ENCODE results near the gene SLIT3. TPM values are rescaled to one million over a fixed set of nuclear protein-coding genes. Genes with fewer than 3 reads are reported as not detected.

SLIT3 gene
- total and polyA plus RNA-seq, 8 donors = 1.2 to 24.5 (median 8.6) TPM

DNA sequence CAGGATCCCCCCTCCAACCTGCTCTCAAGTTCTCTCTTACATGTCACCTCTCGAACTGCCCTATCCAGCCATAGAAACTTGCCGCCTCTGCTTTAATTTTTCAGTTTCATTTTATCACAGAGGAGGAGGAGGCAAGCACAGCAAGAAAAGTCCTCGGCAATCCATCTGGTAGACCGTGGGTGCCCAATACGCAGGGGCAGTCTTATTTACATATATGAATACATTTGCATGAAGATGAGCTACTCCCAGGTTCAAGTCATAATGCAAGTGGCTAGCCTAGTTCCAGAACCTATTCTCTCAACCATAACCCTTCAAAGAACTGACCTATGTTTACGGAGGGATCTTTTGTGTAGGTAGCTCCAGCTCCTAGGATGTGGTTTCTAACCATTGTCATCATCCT, 498.6 kb downstream of the SLIT3 start:
- no peaks in the 10 kb centered on the region for H3K9me3 ChIP-seq
- intact Hi-C loops (cut with DNase I; ENCODE audit: low total_unique reads) = no loop called here
- DNase-seq = no peak
- peaks cover 0 to 6% (median 3%) of the 10 kb centered on the region in 4 donors for H3K36me3 ChIP-seq
- no peaks in the 10 kb centered on the region for H3K27me3 ChIP-seq
- H3K27ac ChIP-seq = no peak overlapping the region
- WGBS, 5 donors = 86 to 92% (median 88%) methylated on average over 6 of the region's 6 CpGs
- TF ChIP-seq, protein P1, sequence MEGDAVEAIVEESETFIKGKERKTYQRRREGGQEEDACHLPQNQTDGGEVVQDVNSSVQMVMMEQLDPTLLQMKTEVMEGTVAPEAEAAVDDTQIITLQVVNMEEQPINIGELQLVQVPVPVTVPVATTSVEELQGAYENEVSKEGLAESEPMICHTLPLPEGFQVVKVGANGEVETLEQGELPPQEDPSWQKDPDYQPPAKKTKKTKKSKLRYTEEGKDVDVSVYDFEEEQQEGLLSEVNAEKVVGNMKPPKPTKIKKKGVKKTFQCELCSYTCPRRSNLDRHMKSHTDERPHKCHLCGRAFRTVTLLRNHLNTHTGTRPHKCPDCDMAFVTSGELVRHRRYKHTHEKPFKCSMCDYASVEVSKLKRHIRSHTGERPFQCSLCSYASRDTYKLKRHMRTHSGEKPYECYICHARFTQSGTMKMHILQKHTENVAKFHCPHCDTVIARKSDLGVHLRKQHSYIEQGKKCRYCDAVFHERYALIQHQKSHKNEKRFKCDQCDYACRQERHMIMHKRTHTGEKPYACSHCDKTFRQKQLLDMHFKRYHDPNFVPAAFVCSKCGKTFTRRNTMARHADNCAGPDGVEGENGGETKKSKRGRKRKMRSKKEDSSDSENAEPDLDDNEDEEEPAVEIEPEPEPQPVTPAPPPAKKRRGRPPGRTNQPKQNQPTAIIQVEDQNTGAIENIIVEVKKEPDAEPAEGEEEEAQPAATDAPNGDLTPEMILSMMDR (IDR thresholded peaks at IDR 0.05) = no peak
- no peak for TF ChIP-seq EP300 (IDR thresholded peaks at IDR 0.05)
- TF ChIP-seq POLR2AphosphoS5 (IDR thresholded peaks at IDR 0.05) = no peak
- TF ChIP-seq POLR2A (IDR thresholded peaks at IDR 0.05) = no peak
- H3K4me1 ChIP-seq = no peaks in the 10 kb centered on the region
- no peak overlapping the region for H3K4me3 ChIP-seq

DNA sequence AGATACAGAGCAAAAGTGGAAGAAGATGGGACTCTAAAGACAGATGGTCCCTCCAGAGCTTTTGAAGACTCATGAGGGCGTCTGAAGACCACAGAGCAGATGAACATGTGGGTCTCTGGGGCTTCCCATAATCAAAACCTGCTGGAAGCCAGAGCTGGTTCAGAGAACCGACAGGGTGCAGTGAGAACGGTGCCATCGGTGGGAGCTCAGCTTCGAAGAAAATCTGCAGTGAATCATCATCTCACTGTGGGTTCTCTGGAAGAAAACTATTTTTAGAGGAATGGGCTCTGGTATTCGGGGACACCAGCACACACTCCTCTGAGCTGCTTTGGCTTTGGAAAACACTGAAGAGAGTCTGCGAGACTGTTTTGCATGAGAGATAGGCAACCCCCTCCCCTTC, 499.4 kb downstream of the SLIT3 start:
- no peak overlapping the region for H3K4me3 ChIP-seq
- H3K27ac ChIP-seq = no peak overlapping the region
- 80 to 90% (median 85%) methylated on average over 7 of the region's 7 CpGs for WGBS, 5 donors
- H3K27me3 ChIP-seq = no peaks in the 10 kb centered on the region
- no peaks in the 10 kb centered on the region for H3K4me1 ChIP-seq
- DNase-seq = no peak
- H3K9me3 ChIP-seq = no peaks in the 10 kb centered on the region
- TF ChIP-seq POLR2AphosphoS5 (IDR thresholded peaks at IDR 0.05) (no peak), POLR2A (IDR thresholded peaks at IDR 0.05) (no peak), EP300 (IDR thresholded peaks at IDR 0.05) (no peak)
- TF ChIP-seq, protein P1 (IDR thresholded peaks at IDR 0.05) = no peak
- intact Hi-C loops (cut with DNase I; ENCODE audit: low total_unique reads) = no loop called here
- H3K36me3 ChIP-seq = peaks cover 0 to 6% (median 3%) of the 10 kb centered on the region in 4 donors

DNA sequence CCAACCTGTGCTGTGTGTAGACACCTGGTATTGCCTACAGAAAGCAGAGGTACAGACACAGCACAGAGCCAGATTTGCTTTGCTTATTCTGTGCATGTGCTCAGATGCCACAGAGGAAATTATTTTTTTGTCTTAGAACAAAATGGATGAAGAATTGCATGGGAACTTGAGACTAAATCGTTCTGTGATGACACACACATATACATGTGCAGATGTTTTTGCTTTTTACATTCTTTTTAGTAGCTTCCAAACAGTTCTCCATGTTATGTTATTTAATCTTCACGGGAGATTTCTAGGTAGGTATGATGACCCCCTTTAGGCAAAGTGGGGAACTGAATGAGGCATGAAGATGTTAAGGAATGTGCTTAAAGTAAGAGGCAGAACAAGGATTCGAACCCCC, 500.2 kb downstream of the SLIT3 start:
- H3K9me3 ChIP-seq = no peaks in the 10 kb centered on the region
- WGBS, 5 donors = 83 to 92% (median 87%) methylated on average over 3 of the region's 3 CpGs
- DNase-seq = no peak
- TF ChIP-seq EP300 (IDR thresholded peaks at IDR 0.05) (no peak), POLR2A (IDR thresholded peaks at IDR 0.05) (no peak), POLR2AphosphoS5 (IDR thresholded peaks at IDR 0.05) (no peak)
- H3K4me1 ChIP-seq = no peaks in the 10 kb centered on the region
- peaks cover 0 to 6% (median 0%) of the 10 kb centered on the region in 4 donors for H3K36me3 ChIP-seq
- H3K27me3 ChIP-seq = no peaks in the 10 kb centered on the region
- intact Hi-C loops (cut with DNase I; ENCODE audit: low total_unique reads) = no loop called here
- no peak overlapping the region for H3K27ac ChIP-seq
- no peak overlapping the region for H3K4me3 ChIP-seq

DNA sequence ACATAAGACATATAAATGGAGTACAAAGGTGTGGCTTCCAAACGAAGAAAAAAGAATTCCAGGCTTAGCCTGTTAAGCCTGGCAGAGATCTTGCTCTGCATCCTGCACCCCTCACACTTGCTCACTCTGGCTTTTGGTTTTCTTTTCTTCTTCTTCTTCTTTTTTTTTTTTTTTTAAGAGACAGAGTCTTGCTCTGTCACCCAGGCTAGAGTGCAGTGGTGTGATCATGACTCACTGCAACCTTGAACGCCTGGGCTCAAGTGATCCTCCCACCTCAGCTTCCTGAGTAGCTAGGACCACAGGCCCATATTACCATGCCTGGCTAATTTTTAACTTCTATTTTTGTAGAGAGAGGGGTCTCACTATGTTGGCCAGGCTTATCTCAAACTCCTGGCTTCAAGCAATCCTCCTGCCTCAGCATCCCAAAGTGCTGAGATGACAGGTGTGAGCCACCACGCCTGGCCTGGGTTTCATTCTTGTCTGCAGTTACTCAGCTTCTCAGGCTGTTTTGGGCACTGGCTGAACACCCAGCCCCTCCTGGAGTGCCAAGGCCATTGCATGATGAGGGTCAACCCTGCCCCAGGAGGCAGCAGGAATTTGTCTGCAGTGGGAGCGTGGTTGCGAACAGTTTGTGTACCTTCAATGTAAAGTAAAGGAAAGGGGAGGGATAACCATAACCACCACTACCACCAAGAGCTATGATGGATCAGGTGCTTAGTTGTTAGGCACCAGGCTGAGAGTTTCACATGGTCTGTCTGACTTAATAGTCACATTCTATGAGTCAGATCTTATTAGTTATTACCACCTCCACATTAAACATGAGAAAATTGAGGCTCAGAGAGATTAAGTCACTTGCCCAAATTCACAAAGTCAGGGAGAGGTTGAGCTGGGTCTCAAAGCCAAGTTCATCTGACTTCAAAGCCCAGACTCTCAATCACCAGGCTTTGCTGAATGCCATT, 502.6 kb downstream of the SLIT3 start:
- Histone ChIP-seq H3K27me3 (no peaks in the 10 kb centered on the region), H3K27ac (no peak overlapping the region), H3K4me3 (no peak overlapping the region), H3K36me3 (peaks cover 0 to under 1% (median 0%) of the 10 kb centered on the region in 4 donors), H3K4me1 (peaks cover 0 to 12% (median 5%) of the 10 kb centered on the region in 4 donors), H3K9me3 (no peaks in the 10 kb centered on the region)
- intact Hi-C loops (cut with DNase I; ENCODE audit: low total_unique reads) = no loop called here
- TF ChIP-seq POLR2A (IDR thresholded peaks at IDR 0.05) (no peak), POLR2AphosphoS5 (IDR thresholded peaks at IDR 0.05) (no peak), EP300 (IDR thresholded peaks at IDR 0.05) (no peak)
- TF ChIP-seq, protein P1 (IDR thresholded peaks at IDR 0.05) = no peak
- WGBS, 5 donors = 80 to 87% (median 82%) methylated on average over 4 to 5 of the region's 5 CpGs
- DNase-seq = no peak

All from stomach (tissue), 9 donors.